ENCODE results near the gene DMAC1.

The DMAC1 gene

GRCh38 chr9:7790022-7790818 lies 9.4 kb downstream of the DMAC1 start:
- H4K20me1 ChIP-seq (ENCODE audit: insufficient read depth, low read length): no peaks in the 10 kb centered on the region
- DNase-seq (no peak), ATAC-seq (ENCODE audit: insufficient read depth, low read depth) (no peak)
- no peak overlapping the region for H3K4me2 ChIP-seq (ENCODE audit: insufficient read depth, low read length)
- no peaks in the 10 kb centered on the region for H3K9me3 ChIP-seq (ENCODE audit: insufficient read depth, low read length, severe bottlenecking)
- no peaks in the 10 kb centered on the region for H3K27me3 ChIP-seq (ENCODE audit: insufficient read depth, low read length, poor library complexity)
- H3K4me3 ChIP-seq (ENCODE audit: low read depth in 1 of 2, low read length in 2 of 2): no peak overlapping the region
- H3K36me3 ChIP-seq (ENCODE audit: insufficient read depth, low read length): peaks cover 31% of the 10 kb centered on the region
- no peak for TF ChIP-seq EZH2 (IDR thresholded peaks at IDR 0.05; ENCODE audit: borderline replicate concordance, low read depth, low read length, severe bottlenecking)
- H3K4me1 ChIP-seq (ENCODE audit: insufficient read depth, low read length): no peaks in the 10 kb centered on the region
- H2AFZ ChIP-seq (ENCODE audit: low read depth, low read length): no peak overlapping the region
- H3K9ac ChIP-seq (ENCODE audit: low read depth, low read length): no peak overlapping the region
- H3K27ac ChIP-seq (ENCODE audit: low read length): no peak overlapping the region
- H3K79me2 ChIP-seq (ENCODE audit: insufficient read depth, low read length): no peaks in the 10 kb centered on the region

DNA sequence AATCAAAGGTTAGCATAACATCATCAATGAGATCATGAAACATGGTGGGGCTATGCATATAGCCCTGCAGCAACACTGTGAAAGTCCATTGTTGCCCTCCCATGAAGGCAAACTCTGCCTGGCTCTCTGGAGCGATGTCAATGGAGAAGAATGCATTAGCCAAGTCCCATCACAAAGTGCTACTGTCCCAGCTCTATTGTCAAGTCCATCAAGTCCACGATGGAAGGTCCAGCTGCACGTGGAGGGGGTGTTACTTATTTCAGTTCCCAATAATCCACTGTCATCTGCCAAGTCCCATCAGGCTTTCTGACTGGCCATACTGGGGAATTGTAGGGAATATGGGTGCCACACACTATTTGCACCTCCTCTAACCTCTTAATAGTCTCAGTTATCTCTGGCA lies 10.8 kb downstream of the DMAC1 start:
- no peak for TF ChIP-seq EZH2 (IDR thresholded peaks at IDR 0.05; ENCODE audit: borderline replicate concordance, low read depth, low read length, severe bottlenecking)
- no peaks in the 10 kb centered on the region for H3K79me2 ChIP-seq (ENCODE audit: insufficient read depth, low read length)

DNA sequence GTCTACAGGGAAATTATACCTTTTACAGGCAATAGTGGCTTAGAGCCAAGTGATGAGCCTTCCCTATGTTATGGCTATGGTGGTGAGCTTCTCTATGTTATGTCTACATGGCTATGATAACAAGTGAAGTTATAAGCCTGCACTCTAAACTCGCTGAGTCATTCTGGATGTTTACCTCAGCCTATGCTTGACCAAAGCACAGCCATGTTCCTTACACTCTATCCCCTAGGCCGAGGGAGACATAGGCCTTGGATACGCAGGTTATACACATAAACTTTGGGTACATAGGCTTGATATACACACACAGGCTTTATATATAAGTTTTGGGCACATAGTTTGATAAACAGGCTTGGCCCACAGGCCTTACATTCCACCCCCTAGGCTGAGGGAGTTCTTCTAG lies 13.8 kb downstream of the DMAC1 start:
- Histone ChIP-seq H3K4me1 (ENCODE audit: insufficient read depth, low read length) (peaks cover 9% of the 10 kb centered on the region), H3K9ac (ENCODE audit: low read depth, low read length) (no peak overlapping the region), H3K27ac (ENCODE audit: low read length) (no peak overlapping the region), H3K36me3 (ENCODE audit: insufficient read depth, low read length) (0 out of 2 replicates have a peak, but pooled peaks cover 8% of the 10 kb centered on the region), H4K20me1 (ENCODE audit: insufficient read depth, low read length) (no peaks in the 10 kb centered on the region), H2AFZ (ENCODE audit: low read depth, low read length) (no peak overlapping the region), H3K4me3 (ENCODE audit: low read depth in 1 of 2, low read length in 2 of 2) (no peak overlapping the region), H3K9me3 (ENCODE audit: insufficient read depth, low read length, severe bottlenecking) (no peaks in the 10 kb centered on the region), H3K79me2 (ENCODE audit: insufficient read depth, low read length) (no peaks in the 10 kb centered on the region), H3K27me3 (ENCODE audit: insufficient read depth, low read length, poor library complexity) (no peaks in the 10 kb centered on the region), H3K4me2 (ENCODE audit: insufficient read depth, low read length) (no peak overlapping the region)
- TF ChIP-seq, protein P1, sequence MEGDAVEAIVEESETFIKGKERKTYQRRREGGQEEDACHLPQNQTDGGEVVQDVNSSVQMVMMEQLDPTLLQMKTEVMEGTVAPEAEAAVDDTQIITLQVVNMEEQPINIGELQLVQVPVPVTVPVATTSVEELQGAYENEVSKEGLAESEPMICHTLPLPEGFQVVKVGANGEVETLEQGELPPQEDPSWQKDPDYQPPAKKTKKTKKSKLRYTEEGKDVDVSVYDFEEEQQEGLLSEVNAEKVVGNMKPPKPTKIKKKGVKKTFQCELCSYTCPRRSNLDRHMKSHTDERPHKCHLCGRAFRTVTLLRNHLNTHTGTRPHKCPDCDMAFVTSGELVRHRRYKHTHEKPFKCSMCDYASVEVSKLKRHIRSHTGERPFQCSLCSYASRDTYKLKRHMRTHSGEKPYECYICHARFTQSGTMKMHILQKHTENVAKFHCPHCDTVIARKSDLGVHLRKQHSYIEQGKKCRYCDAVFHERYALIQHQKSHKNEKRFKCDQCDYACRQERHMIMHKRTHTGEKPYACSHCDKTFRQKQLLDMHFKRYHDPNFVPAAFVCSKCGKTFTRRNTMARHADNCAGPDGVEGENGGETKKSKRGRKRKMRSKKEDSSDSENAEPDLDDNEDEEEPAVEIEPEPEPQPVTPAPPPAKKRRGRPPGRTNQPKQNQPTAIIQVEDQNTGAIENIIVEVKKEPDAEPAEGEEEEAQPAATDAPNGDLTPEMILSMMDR (IDR thresholded peaks at IDR 0.05; ENCODE audit: borderline replicate concordance, extremely low read depth, low read length, poor library complexity, severe bottlenecking): no peak
- TF ChIP-seq EZH2 (IDR thresholded peaks at IDR 0.05; ENCODE audit: borderline replicate concordance, low read depth, low read length, severe bottlenecking): no peak
- ATAC-seq (ENCODE audit: insufficient read depth, low read depth) (no peak), DNase-seq (no peak)

More for the DNA sequence above, 10.8 kb downstream of the DMAC1 start:
- Histone ChIP-seq H3K4me3 (ENCODE audit: low read depth in 1 of 2, low read length in 2 of 2) (no peak overlapping the region), H3K27ac (ENCODE audit: low read length) (no peak overlapping the region), H3K36me3 (ENCODE audit: insufficient read depth, low read length) (peaks cover 20% of the 10 kb centered on the region; the same call in 1 of the 2 replicates), H4K20me1 (ENCODE audit: insufficient read depth, low read length) (no peaks in the 10 kb centered on the region), H3K9ac (ENCODE audit: low read depth, low read length) (no peak overlapping the region), H3K4me1 (ENCODE audit: insufficient read depth, low read length) (no peaks in the 10 kb centered on the region), H2AFZ (ENCODE audit: low read depth, low read length) (no peak overlapping the region), H3K4me2 (ENCODE audit: insufficient read depth, low read length) (no peak overlapping the region), H3K9me3 (ENCODE audit: insufficient read depth, low read length, severe bottlenecking) (no peaks in the 10 kb centered on the region), H3K27me3 (ENCODE audit: insufficient read depth, low read length, poor library complexity) (no peaks in the 10 kb centered on the region)
- ATAC-seq (ENCODE audit: insufficient read depth, low read depth): no peak
- no peak for DNase-seq

- H2AFZ ChIP-seq (ENCODE audit: low read depth, low read length): no peak overlapping the region
- peaks cover 9% of the 10 kb centered on the region for H3K4me1 ChIP-seq (ENCODE audit: insufficient read depth, low read length)
- no peaks in the 10 kb centered on the region for H3K27me3 ChIP-seq (ENCODE audit: insufficient read depth, low read length, poor library complexity)
- H3K79me2 ChIP-seq (ENCODE audit: insufficient read depth, low read length): no peaks in the 10 kb centered on the region
- no peak overlapping the region for H3K4me2 ChIP-seq (ENCODE audit: insufficient read depth, low read length)
- DNase-seq (no peak), ATAC-seq (ENCODE audit: insufficient read depth, low read depth) (no peak)
- TF ChIP-seq, protein P1 (IDR thresholded peaks at IDR 0.05; ENCODE audit: borderline replicate concordance, extremely low read depth, low read length, poor library complexity, severe bottlenecking): no peak
- no peak for TF ChIP-seq EZH2 (IDR thresholded peaks at IDR 0.05; ENCODE audit: borderline replicate concordance, low read depth, low read length, severe bottlenecking)
- no peaks in the 10 kb centered on the region for H4K20me1 ChIP-seq (ENCODE audit: insufficient read depth, low read length)
- H3K36me3 ChIP-seq (ENCODE audit: insufficient read depth, low read length): no peaks in the 10 kb centered on the region
- H3K27ac ChIP-seq (ENCODE audit: low read length): no peak overlapping the region
- no peak overlapping the region for H3K9ac ChIP-seq (ENCODE audit: low read depth, low read length)
- no peaks in the 10 kb centered on the region for H3K9me3 ChIP-seq (ENCODE audit: insufficient read depth, low read length, severe bottlenecking)
- no peak overlapping the region for H3K4me3 ChIP-seq (ENCODE audit: low read depth in 1 of 2, low read length in 2 of 2)
Measured at GRCh38 chr9:7784472-7784871, 15.1 kb downstream of the DMAC1 start.

Measured in DND-41 (cell line).